GM19468 (cell line): Measurements from ENCODE around the gene DDI1.

Experiments used
- ATAC-seq: cut with Tn5 transposase; IDR thresholded peaks from one replicate; pipeline ENCODE4 v1.9.1; 2021; ENCODE audit warnings: mild to moderate bottlenecking, moderate library complexity, moderate number of reproducible peaks; ENCODE audit not compliant: unreplicated experiment; ENCODE audit errors: extremely low read depth

DDI1 gene

DNA sequence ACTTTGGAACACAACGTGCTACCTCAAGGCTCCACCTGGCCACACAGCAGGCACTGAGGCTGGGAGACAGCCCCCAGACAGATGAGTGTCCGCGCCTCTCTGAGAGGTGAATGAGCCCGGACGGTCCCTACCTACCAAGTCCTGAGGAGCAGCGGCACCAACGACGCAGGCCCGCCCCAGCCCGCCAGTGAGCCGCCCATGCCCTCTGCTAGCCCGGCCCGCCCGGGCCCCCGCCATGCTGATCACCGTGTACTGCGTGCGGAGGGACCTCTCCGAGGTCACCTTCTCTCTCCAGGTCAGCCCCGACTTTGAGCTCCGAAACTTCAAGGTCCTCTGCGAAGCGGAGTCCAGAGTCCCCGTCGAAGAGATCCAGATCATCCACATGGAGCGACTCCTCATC is at the start of gene DDI1:
TSS of gene DDI1 (plus strand) at position 53 of the 400 bp plus-strand sequence. CDS start at position 236, 183 bp downstream.
- no peak for ATAC-seq

DNA sequence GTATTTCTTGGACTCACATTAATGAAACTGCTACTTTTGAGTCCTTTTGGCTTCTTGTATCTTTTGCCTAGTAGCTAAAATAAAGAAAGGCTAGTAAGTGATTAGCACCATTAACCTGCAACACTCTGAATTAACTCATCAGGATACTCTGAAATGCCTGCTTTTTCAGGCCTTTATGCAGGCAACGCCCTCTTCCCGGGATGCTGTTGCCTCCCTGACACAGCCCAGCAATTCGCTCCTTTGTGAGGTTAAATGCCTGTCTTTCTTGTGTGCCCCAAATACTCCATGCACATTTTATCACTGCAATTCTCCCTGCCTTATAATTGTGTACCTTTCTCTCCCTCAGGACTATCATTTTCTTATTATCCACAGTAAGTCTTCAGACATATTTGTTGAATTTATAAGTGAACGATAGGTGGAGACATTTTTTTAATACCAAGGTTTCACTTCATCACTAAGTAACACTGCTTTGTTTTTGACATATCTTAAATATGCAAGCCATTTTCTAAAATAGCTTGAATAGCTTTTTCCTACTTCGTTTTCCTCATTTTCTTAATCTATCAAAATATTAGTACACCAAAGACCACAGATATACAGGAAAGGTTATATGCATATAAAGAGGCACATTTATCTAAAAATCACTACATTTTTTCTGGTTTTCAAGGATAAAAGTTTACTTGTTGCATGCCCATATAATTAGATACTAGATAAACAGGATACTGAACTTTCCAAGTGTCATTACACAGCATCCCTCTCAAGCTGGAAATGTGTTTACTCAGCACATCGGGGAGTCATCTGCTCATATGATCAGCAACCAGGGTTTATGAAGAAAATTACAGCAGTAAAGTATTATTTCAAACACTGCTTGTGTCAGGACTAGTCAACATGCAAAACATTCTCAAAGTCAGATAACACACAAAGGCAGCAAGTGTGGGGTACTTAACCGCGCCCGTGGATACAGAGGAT is 48.5 kb upstream of the DDI1 start:
- no peak for ATAC-seq

DNA sequence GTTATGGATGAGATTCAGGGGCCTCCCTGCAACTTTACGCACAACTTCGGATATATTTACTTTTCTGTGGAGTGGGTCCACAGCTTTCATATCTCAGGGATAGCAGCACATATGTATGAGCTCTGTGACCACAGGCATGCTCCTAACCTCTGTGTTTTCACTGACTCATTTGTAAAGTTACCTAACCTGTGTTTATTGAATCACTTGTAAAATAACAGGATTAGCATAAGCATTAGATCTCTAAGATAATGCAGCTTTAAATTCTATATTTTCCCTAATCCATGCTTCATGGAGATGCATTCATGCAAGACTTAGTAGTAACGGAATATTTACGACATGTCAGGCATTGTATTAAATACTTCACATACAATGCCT is 47.9 kb upstream of the DDI1 start:
- no peak for ATAC-seq

DNA sequence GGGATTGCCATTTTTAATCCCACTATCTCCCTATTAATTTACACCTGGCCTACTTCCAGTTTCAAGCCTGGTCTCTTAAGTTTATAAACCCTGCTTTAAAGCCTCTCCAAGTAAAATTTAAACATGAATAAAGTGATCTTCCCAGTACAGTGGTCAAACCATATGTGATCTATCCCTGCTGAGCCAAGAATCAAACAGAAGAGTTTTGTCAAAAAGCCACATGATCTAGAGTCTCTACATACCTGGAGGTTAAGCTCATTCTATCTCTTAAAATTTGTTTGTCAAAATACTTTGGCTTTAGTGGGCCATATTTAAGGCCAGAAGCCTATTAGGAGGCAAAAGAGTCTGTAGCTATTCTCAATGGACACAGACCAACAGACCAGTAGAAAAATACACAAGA is 42.9 kb upstream of the DDI1 start:
- ATAC-seq, result no peak

DNA sequence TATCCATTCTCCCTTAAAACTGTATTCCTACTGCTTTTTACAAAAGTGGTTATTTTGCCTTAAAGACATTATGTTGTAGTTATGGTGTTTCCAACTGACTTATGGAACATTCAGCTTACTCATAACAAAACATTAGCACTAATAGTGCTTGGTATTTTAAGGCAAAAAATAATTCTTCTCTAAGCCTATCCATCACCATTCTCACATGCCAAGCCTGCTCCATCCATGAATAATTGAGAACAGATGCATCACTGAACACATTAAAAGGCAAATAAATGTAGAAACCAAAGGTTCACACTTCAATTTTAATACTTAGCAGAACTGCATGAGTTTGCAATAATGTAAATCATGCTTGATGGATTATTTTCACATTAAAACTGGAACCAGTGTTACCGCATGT is 42.3 kb upstream of the DDI1 start:
- no peak for ATAC-seq

DNA sequence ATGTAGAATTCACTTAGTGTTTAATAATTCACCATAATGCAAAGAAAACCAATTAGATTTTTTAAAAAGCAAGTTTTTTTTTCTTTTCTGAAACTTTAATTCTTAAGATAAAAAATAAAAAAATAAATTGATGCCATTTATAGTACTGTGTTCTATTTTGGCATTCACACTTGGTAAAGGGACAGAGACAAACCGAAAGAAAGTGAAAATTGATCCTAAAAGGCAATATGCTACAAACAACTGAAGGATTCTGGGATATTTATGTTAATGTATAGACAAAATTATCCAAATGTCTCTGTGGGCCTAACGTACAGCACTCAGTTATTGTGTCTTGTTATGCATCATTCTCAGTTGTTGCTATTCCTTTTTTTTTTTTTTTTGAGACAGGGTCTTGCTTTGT is 41.9 kb upstream of the DDI1 start:
- ATAC-seq, result no peak

DNA sequence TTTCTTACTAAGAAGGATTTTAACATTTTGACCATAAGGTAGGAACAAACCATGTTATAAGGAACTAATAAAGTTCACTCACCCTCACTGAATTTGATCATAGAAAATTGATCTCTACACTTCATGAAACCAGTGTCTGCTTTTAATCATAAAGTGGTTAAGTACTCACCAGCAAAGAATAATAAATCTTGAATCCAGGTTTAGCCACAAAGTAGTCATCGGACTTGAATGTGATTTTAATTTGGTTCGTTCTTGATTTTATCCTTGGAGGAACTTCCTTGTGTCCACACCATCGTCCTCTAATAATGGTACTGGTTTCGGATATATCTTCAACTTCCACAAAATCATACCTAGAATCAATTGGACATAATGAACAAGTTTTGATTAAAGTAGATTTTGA is 40.5 kb upstream of the DDI1 start:
- no peak for ATAC-seq

DNA sequence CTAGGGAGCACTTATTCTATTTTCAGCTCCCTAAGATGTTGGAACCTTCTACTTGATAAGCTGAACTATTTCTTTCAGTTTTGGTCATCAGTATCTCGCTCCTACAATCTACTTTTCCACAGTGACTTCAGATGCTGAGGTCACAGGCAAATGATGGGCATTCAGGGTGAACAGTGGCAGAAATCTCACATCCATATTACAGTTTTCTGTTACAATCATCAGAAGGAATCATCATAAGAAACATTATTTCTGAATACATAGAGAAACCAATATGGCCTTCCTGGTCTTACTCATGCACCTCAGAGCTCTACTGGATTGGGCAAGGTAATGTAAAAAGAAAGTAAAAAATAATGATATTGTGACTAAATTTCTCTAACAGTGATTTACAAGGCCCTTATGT is 39.4 kb upstream of the DDI1 start:
- ATAC-seq, result peak; percentile 35

DNA sequence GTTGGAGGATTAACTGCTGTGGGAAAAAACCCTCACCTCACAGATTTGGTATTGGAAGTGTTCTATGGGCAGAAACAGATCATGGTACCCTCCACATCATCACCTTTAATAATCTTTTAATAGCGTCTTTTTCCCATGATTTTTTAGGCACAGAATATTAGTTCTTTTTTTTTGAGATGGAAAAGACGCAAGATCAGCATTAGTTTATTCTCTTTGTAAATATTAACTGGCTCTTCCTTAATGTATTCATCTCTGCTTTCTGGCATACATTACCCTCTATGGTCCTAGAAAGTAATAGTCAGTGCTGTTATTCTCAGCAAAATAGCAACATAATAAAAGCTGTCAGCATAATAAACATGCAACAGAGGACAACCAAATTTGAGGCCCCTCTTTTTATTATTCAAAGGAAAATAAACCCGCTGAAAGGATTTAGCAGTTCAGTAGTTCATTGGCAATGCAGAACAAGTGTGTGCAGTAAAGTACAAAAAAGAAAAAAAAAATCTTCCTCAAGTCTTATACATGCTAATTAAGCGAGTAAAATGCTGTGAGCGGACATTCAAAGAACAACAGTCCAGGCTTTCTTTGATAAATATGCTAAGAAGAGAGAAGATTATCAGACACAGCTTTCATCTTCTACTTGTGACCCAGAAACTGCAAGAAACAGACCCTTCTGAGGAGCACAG is 37.5 kb upstream of the DDI1 start:
- no peak for ATAC-seq

DNA sequence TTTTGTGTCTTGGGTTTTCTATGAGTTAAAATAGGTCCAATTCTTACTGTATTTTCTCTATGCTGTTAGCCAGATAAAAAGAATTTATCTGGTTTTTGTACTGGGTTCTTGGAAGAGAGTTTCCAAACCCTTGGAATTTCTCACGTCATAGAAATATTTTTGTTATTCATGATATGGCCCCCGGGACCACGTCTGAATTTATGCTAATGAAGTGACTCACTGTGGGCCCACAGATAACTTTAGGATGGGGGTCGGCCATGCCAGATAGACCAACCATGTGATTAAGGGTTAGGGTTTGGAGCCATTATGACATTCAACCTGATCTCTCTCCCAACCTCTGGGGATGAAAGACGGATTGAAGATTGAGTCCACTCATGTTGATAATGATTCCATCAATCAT is 35.6 kb upstream of the DDI1 start:
- no peak for ATAC-seq

DNA sequence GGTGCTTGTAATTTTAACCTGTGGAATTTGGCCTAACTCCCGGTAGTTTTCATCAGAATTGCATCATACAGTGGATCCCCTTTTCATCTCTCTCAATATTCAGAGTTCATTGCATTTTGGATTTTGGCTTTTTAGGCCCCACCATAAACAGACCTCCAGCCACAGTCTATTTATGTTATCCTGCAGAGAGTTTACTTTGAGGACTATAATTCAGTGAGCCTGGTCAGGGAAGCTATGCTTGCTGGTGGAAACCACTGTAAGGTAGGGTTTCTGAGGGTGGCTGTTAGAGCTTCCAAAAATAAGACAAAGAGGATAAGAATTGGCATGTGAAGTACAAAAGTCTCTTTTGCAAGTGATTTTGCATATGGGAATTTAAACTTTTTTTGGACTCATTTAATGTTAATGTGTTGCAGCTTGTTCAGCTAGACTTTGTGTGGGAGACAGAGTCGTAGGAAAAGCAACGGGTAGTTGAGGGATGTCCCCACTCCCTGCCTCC is 34.8 kb upstream of the DDI1 start:
- no peak for ATAC-seq

DNA sequence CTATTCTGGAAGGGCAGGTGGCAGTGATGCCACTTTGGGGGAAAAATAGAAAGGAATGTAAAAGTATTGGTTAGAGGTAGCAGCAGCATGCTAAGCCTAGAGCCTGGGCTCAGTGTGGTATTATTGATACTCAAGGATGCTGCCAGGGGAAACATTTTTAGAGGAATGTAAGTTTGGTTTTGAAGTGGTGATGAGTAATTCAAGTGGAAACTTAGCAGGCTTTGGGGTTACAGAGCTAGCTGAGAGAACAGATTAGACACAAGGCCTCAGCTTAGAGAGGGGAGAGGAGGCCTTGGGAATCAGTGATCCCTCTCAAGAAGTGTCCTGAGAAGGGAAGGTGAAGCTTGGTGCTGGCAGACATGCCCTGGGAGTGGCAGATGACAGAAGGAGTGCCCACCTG is 32.9 kb upstream of the DDI1 start:
- ATAC-seq, result no peak

DNA sequence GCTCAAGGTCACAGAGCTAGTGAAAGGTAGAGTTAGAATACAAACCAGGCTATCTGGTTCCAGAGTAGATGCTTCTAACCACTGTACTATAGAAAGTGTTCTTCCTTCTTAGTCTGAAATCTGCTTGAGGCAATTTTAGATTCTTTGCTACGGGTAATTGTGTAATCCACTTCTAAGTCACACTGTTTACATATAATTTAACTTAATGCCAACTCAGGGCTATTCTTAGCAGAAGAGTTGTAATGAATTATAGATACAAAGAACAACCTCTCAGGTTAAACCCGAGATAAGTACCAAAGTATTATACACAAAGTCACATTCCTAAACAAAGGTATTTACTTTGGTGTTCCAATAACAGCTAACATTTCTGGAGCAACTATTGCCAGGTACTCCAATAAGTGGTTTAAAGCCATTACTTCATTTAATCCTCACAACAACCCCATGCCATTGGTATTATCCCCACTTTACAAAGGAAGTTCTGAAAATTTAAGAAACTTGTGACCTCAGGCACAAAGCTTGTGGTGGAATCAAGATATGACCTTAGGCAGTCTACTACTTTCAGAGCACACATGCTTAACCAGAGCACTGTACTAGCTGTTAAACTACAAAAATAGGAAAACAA is 31.1 kb upstream of the DDI1 start:
- no peak for ATAC-seq

DNA sequence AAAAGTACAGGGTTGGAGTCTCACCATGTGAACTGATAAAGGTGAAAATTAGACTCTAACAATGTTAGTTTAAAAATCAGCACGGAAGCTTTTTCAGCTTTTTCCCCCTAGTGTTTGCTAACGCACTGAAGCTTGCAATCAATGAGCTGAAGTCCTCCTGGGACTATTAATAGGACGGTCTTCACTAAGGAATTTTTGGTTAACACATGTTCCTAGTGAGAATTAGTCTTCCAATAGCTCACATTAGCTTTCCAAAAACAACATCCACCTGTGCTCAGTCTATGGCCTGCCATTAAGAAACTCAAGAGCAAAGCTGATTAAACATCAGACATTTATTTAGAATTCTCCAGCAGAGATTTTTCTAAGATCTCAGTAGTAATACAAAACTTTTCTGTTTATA is 26.7 kb upstream of the DDI1 start:
- ATAC-seq, result no peak

DNA sequence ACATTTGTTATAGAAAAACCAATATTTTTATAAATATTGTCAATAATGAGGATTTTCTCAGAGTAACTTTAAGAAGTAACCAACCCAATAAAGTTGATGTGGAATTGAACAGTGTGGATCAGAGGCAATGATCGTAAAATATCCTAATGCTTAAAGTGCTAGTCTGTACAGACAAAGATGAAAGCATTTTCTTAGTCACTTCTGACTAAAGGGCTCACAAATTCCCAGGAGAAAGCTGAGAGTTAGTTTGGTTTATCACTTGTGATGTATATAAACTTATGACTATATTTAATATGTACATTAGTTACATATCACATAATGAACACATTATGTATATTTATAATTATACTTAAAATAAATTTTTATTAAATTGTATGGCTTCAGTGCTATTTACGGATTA is 25.4 kb upstream of the DDI1 start:
- ATAC-seq, result no peak

DNA sequence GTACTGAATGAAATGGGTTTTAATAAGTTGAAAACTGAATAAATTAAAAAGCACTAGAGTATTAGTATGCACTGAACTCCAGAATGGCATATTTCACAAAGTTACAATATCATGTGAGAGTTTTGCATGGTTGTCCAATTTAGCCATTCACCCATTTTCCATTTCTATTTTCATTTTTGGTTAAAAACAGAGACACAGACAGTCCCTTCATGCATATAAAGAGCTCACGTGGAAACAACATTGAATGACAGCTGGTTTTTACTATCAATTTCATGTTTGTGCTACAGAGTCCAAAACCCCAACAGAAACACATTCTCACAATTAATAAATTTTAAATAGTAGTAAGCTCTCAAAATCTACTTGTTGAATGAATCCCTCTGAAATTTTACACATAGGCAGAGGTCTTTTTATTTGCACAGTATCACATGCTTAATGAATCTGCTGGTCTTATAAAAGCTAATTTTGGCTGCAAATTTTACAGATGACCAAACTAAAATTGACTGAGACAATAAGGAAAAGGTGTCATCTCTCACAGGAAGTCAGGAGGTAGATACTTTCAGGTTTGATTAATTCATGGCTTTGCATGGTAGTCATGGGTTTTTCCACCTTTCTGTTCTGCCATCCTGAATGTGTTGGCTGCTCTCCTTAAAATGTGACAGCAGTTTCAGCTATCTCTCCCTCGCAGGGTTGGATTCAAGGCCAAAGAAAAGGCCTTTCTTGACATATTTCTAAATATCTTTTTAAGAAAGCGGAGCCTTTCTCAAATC is 20.6 kb upstream of the DDI1 start:
- peak; percentile 86 for ATAC-seq

DNA sequence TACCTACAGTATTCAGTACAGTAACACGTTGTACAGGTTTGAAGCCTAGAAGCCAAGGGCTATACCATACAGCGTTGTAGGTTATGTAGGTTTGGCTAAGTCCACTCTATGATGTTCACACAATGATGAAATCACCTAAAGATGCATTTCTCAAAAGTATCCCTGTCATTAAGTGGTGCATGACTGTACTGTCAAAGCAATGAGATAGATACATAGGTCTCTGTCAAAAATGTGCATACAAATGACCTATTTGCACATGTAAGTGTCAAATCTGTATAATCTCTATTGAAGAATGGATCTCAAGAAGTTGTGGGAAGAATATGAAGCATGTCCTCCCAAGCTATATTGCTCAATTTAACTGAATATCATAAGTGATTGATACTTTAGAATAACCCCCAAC is 11.9 kb upstream of the DDI1 start:
- ATAC-seq, result no peak

DNA sequence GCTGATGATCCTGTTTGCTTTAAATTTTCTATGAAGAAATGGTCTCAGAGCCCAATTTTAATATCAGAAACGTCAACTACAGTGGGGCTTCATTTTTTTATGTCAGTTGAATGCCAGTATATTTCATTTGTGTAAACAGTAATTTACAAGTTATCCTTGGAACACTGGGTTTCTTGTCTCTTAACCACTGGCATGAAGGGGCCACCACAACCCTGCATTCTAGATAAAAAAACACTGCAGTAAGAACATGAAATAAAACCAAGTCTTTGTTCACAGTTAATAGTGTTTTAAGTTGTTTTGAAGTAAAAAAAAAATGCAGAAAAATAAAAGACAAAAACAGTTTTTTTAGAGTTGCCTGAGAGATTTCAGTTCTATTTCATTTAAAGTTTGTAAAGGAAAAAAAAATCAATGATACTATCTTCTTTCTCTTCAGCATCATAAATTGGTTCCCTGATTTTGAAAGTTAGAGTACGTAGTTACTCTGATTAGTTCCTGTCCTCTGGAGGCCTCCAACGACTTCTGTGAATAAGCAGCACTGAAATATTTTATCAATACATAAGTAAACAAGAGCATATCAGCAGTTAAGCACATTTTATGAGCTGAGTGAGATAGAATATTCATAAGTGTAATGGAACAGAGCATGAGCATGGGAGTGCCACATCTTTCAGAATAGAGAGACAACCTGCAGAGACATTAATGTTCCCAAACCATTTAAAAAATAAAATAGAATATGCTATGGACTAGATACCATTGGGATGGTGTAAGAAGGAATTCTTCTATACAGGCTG is 7.8 kb upstream of the DDI1 start:
- no peak for ATAC-seq

DNA sequence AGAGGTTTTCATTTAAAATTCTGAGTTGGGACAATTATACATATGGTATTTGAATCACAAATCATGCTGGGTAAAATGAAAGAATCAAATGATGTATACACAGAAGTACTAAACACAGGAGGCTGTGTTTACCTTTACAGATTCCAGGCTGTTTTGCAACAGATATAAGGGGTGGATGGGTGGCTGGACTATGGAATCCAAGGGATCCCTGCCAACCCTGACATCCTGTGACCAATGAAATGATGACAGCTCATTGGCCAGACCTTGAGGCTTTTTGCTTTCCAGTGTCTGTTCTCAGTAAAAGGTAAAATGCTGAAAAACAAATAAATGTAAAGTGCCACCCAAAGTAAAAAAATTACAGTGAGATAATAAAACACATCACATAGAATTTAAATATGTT is 3.3 kb upstream of the DDI1 start:
- no peak for ATAC-seq

DNA sequence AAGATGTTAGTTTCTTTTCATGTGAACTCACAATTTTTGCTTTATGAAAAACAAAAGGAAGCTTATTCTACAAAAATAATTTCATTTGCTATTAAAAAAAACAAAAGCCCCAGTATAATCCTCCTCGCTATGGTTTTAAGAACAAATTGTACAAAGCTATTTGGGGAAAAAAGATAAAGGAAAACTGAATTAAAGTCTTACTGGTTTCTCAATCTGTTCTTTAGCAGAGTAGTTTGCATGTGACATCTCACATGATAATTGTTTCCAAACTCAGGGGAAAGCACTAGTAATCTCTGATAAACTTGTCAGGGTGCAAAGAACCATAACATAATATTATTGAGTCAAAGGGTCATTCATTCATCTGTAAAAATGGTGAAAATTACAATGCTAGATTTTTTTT is 2.9 kb upstream of the DDI1 start:
- no peak for ATAC-seq
